SU-DHL-6 (cell line): ENCODE results near the gene RBMS2.

ENCODE experiments used
- EZH2phosphoT487 ChIP-seq: fragments of 200-600 bp; sonication (generic), shearing (Covaris generic); conservative IDR thresholded peaks from 2 replicates; pipeline ENCODE4 v1.6.1; 2018; ENCODE audit warnings: mild to moderate bottlenecking, antibody characterized with exemption, low read length, moderate library complexity, mixed read lengths
- TF ChIP-seq, protein P1 (sequence below): fragments of 200-600 bp; sonication (generic); IDR thresholded peaks from one replicate; pipeline ENCODE4 v1.5.1; 2017; ENCODE audit warnings: antibody characterized with exemption, mild to moderate bottlenecking, low read length, moderate library complexity; ENCODE audit not compliant: insufficient read depth, poor library complexity, severe bottlenecking

DNA sequence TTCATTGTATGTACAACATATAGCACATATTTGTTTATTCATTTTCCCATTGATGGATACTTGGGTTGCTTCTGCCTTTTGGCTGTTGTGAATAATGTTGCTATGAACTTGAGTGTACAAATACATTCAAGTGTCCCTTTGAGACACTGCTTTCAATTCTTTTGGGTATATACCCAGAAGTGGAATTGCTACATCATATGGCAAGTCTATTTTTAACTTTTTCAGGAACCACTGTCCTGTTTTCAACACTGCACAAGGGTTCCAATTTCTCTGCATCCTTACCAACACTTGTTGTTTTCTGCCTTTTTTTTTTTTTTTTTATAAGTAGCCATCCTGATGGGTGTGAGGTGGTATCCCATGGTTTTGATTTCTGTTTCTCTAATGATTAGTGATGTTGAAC, 15.9 kb downstream of the RBMS2 start:
- TF ChIP-seq, protein P1, sequence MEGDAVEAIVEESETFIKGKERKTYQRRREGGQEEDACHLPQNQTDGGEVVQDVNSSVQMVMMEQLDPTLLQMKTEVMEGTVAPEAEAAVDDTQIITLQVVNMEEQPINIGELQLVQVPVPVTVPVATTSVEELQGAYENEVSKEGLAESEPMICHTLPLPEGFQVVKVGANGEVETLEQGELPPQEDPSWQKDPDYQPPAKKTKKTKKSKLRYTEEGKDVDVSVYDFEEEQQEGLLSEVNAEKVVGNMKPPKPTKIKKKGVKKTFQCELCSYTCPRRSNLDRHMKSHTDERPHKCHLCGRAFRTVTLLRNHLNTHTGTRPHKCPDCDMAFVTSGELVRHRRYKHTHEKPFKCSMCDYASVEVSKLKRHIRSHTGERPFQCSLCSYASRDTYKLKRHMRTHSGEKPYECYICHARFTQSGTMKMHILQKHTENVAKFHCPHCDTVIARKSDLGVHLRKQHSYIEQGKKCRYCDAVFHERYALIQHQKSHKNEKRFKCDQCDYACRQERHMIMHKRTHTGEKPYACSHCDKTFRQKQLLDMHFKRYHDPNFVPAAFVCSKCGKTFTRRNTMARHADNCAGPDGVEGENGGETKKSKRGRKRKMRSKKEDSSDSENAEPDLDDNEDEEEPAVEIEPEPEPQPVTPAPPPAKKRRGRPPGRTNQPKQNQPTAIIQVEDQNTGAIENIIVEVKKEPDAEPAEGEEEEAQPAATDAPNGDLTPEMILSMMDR: no peak
- no peak for TF ChIP-seq EZH2phosphoT487
